Stomach (tissue), 9 donors: ENCODE results near the gene KRT8. TPM values are rescaled to one million over a fixed set of nuclear protein-coding genes. Genes with fewer than 3 reads are reported as not detected.

Source experiments
- DNase-seq, 2 donors: peaks; one replicate each; pipeline versions ENCODE4 v3.0.0 to v3.0.0-alpha.2; 2013 to 2019
- H3K27ac ChIP-seq, 5 donors: fragments of 200-600 bp in 4 of 5; sonication (generic) in 4 of 5; one replicate each; pipeline ENCODE4 v1.5.1; 2013 to 2019; ENCODE audit warnings: mild to moderate bottlenecking in 1 of 5, moderate library complexity in 1 of 5
- H3K27me3 ChIP-seq, 3 donors: fragments of 200-600 bp; sonication (generic); one replicate each; pipeline ENCODE4 v1.5.1; 2017 to 2019; ENCODE audit warnings: mixed run types in 1 of 3
- H3K36me3 ChIP-seq, 4 donors: fragments of 200-600 bp; sonication (generic); 1 replicate in 3 of 4; 2 replicates in 1 of 4; pipeline ENCODE4 v1.5.1; 2016 to 2019
- H3K4me1 ChIP-seq, 4 donors: fragments of 200-600 bp; sonication (generic); one replicate each; pipeline ENCODE4 v1.5.1; 2016 to 2019
- H3K4me3 ChIP-seq, 4 donors: fragments of 200-600 bp; sonication (generic) in 3 of 4; one replicate each; pipeline ENCODE4 v1.5.1; 2016 to 2019; ENCODE audit warnings: mild to moderate bottlenecking in 1 of 4
- H3K9me3 ChIP-seq, 4 donors: fragments of 200-600 bp; sonication (generic); one replicate each; pipeline ENCODE4 v1.5.1; 2016 to 2019
- CTCF ChIP-seq, 7 experiments: fragments of 450-650 bp in 4 of 7; fragments of 200-600 bp in 3 of 7; sonication (generic) in 3 of 7; IDR thresholded peaks; one replicate each; pipeline ENCODE4 v1.5.1; 2016 to 2019; ENCODE audit warnings: antibody characterized with exemption in 7 of 7, control low read depth in 2 of 7, mild to moderate bottlenecking in 1 of 7
- EP300 ChIP-seq: sonication (generic); formaldehyde crosslinking; IDR thresholded peaks from one replicate; pipeline ENCODE4 v1.6.1; 2017; ENCODE audit warnings: antibody characterized with exemption
- POLR2A ChIP-seq, 4 donors: fragments of 450-650 bp; IDR thresholded peaks; one replicate each; pipeline ENCODE4 v1.6.1; 2016; ENCODE audit warnings: antibody characterized with exemption in 4 of 4, control low read depth in 2 of 4, mild to moderate bottlenecking in 1 of 4, moderate library complexity in 1 of 4
- POLR2AphosphoS5 ChIP-seq, 3 donors: sonication (generic); formaldehyde crosslinking; IDR thresholded peaks; one replicate each; pipeline ENCODE4 v1.6.1; 2016; ENCODE audit warnings: antibody characterized with exemption in 3 of 3
- WGBS, 5 donors: extraction: QIAGEN DNeasy Blood & Tissue Kit in 3 of 5; methylation state at CpG; one replicate each; pipeline versions ENCODE4 v1.1.5 to v1.1.7; 2013 to 2018; 5-methylcytosine and 5-hydroxymethylcytosine counted together
- intact Hi-C: fragments of 100-400 bp; cut with DNase I; formaldehyde crosslinking; loops from one replicate; pipeline ENCODE4 v1.15.1; 2023; ENCODE audit warnings: low total_unique reads
- polyA plus RNA-seq, 3 donors: library from polyadenylated mRNA; stranded (reverse); fragments of 200-250 nt; gene quantifications; one replicate each; pipeline ENCODE4 v1.2.3, GENCODE V29; 2013
- total RNA-seq, 5 donors: library from RNA; depleted of rRNA; stranded (reverse); fragments of >200 nt; gene quantifications; one replicate each; pipeline versions ENCODE4 v1.1.0 to v1.2.3, GENCODE V29; 2014 to 2016
- donor health status: healthy with polysubstance abuse.
- donor health status: Bipolar disorder and iron deficiency.
- donor health status: healthy.

The KRT8 gene
- total and polyA plus RNA-seq, 8 donors: 71.2 to 1,740 (median 607) TPM

- Histone ChIP-seq H3K4me1 (no peaks in the 10 kb centered on the region), H3K4me3 (no peak overlapping the region), H3K27me3 (peaks cover 0 to 32% (median 0%) of the 10 kb centered on the region in 3 donors), H3K9me3 (no peaks in the 10 kb centered on the region), H3K27ac (no peak overlapping the region), H3K36me3 (no peaks in the 10 kb centered on the region)
- intact Hi-C loops: no loop called here
- 77 to 93% (median 81%) methylated on average over 5 of the region's 5 CpGs for WGBS, 5 donors
- DNase-seq: no peak
- TF ChIP-seq EP300: no peak
- TF ChIP-seq CTCF (IDR thresholded peaks at IDR 0.05): no peak
- TF ChIP-seq POLR2AphosphoS5 (IDR thresholded peaks at IDR 0.05): no peak
Measured at GRCh38 chr12:52850681-52851080, 54.2 kb downstream of the KRT8 start.

GRCh38 chr12:52849511-52849910, 55.4 kb downstream of the KRT8 start:
- H3K4me3 ChIP-seq: no peak overlapping the region
- peaks cover 0 to 32% (median 0%) of the 10 kb centered on the region in 3 donors for H3K27me3 ChIP-seq
- no peak for DNase-seq
- no peak for TF ChIP-seq POLR2AphosphoS5 (IDR thresholded peaks at IDR 0.05)
- no peak for TF ChIP-seq CTCF (IDR thresholded peaks at IDR 0.05)
- TF ChIP-seq EP300: no peak
- no peak for TF ChIP-seq POLR2A (IDR thresholded peaks at IDR 0.05)
- intact Hi-C loops: no loop called here
- H3K27ac ChIP-seq: no peak overlapping the region
- H3K36me3 ChIP-seq: no peaks in the 10 kb centered on the region
- no peaks in the 10 kb centered on the region for H3K4me1 ChIP-seq
- no peaks in the 10 kb centered on the region for H3K9me3 ChIP-seq
- 81 to 93% (median 91%) methylated on average over 5 to 6 of the region's 6 CpGs for WGBS, 5 donors

- no peak for DNase-seq
- WGBS, 5 donors: 82 to 88% (median 84%) methylated on average over 12 to 16 of the region's 16 CpGs
- intact Hi-C loops: no loop called here
- Histone ChIP-seq H3K4me1 (no peaks in the 10 kb centered on the region), H3K27me3 (peaks cover 0 to 32% (median 0%) of the 10 kb centered on the region in 3 donors), H3K36me3 (no peaks in the 10 kb centered on the region), H3K9me3 (no peaks in the 10 kb centered on the region), H3K27ac (no peak within 1 kb of the TSS), H3K4me3 (no peak within 1 kb of the TSS)
- TF ChIP-seq CTCF (IDR thresholded peaks at IDR 0.05) (no peak), EP300 (no peak), POLR2AphosphoS5 (IDR thresholded peaks at IDR 0.05) (no peak), POLR2A (IDR thresholded peaks at IDR 0.05) (no peak)
Measured at GRCh38 chr12:52848661-52849255, 56.1 kb downstream of the KRT8 start, which contains the start of gene KRT78. KRT78 (minus strand) TSS chr12:52848994; CDS start chr12:52848930, 64 bp downstream.

GRCh38 chr12:52847335-52848102, 57.4 kb downstream of the KRT8 start:
- WGBS, 5 donors: 62 to 72% (median 65%) methylated on average over 12 of the region's 12 CpGs
- Histone ChIP-seq H3K27me3 (peaks cover 0 to 32% (median 0%) of the 10 kb centered on the region in 3 donors), H3K27ac (no peak overlapping the region), H3K9me3 (no peaks in the 10 kb centered on the region), H3K36me3 (no peaks in the 10 kb centered on the region), H3K4me3 (no peak overlapping the region), H3K4me1 (no peaks in the 10 kb centered on the region)
- intact Hi-C loops: no loop called here
- peak; percentile 31 to 55 for DNase-seq
- no peak for TF ChIP-seq CTCF (IDR thresholded peaks at IDR 0.05)
- no peak for TF ChIP-seq EP300
- no peak for TF ChIP-seq POLR2A (IDR thresholded peaks at IDR 0.05)
- TF ChIP-seq POLR2AphosphoS5 (IDR thresholded peaks at IDR 0.05): no peak

Other genes with a start within 250 kb of the KRT8 start
- 10 to 100 TPM in 1 of 5 donors, 1 to 10 TPM in 1, under 1 TPM in 1, not detected in 2; 0.37 to 27.8 (median 7.6) TPM for gene KRT1, start 224.7 kb downstream of the KRT8 start, total RNA-seq
- not detected for gene KRT1, start 224.7 kb downstream of the KRT8 start, polyA plus RNA-seq
- not detected for gene KRT77, start 201.6 kb downstream of the KRT8 start, total RNA-seq
- under 1 TPM in 1 of 3 donors, not detected in 2; 0.03 TPM for gene KRT77, start 201.6 kb downstream of the KRT8 start, polyA plus RNA-seq
- not detected for gene KRT76, start 127.7 kb downstream of the KRT8 start, total RNA-seq
- not detected for gene KRT76, start 127.7 kb downstream of the KRT8 start, polyA plus RNA-seq
- gene KRT3, start 109.0 kb downstream of the KRT8 start, total RNA-seq: not detected
- gene KRT3, start 109.0 kb downstream of the KRT8 start, polyA plus RNA-seq: under 1 TPM in 1 of 3 donors, not detected in 2; 0.53 TPM
- gene KRT4, start 91.0 kb downstream of the KRT8 start, total RNA-seq: 1 to 10 TPM in 2 of 5 donors, not detected in 3; 5.1 to 8.0 TPM
- gene KRT4, start 91.0 kb downstream of the KRT8 start, polyA plus RNA-seq: 1,000 to 10,000 TPM in 1 of 3 donors, 10 to 100 TPM in 1, not detected in 1; 14.4 to 2,693 TPM
- not detected for gene KRT79, start 70.8 kb downstream of the KRT8 start, total RNA-seq
- under 1 TPM in 1 of 3 donors, not detected in 2; 0.15 TPM for gene KRT79, start 70.8 kb downstream of the KRT8 start, polyA plus RNA-seq
- under 1 TPM in 1 of 5 donors, not detected in 4; 0.73 TPM for gene KRT78, start 56.1 kb downstream of the KRT8 start, total RNA-seq
- 10 to 100 TPM in 1 of 3 donors, under 1 TPM in 1, not detected in 1; 0.76 to 98.0 TPM for gene KRT78, start 56.1 kb downstream of the KRT8 start, polyA plus RNA-seq
- gene KRT18, start 44.0 kb upstream of the KRT8 start, total RNA-seq: 100 to 1,000 TPM in 4 of 5 donors, 10 to 100 TPM in 1; 68.3 to 648 (median 309) TPM
- 100 to 1,000 TPM; 369 to 525 (median 391) TPM for gene KRT18, start 44.0 kb upstream of the KRT8 start, polyA plus RNA-seq
- gene EIF4B, start 101.4 kb upstream of the KRT8 start, total RNA-seq: 100 to 1,000 TPM; 319 to 833 (median 400) TPM
- gene EIF4B, start 101.4 kb upstream of the KRT8 start, polyA plus RNA-seq: 100 to 1,000 TPM; 101 to 262 (median 179) TPM
- gene TNS2, start 145.0 kb upstream of the KRT8 start, total RNA-seq: 100 to 1,000 TPM in 2 of 5 donors, 10 to 100 TPM in 3; 38.5 to 164 (median 44.2) TPM
- 100 to 1,000 TPM in 1 of 3 donors, 10 to 100 TPM in 2; 71.0 to 104 (median 76.5) TPM for gene TNS2, start 145.0 kb upstream of the KRT8 start, polyA plus RNA-seq
- 10 to 100 TPM; 17.8 to 99.8 (median 50.9) TPM for gene SPRYD3, start 174.3 kb upstream of the KRT8 start, total RNA-seq
- 10 to 100 TPM; 26.3 to 30.5 (median 29.8) TPM for gene SPRYD3, start 174.3 kb upstream of the KRT8 start, polyA plus RNA-seq
- 100 to 1,000 TPM in 2 of 5 donors, 10 to 100 TPM in 3; 22.6 to 388 (median 95.1) TPM for gene IGFBP6, start 192.6 kb upstream of the KRT8 start, total RNA-seq
- 100 to 1,000 TPM in 1 of 3 donors, 10 to 100 TPM in 2; 30.6 to 124 (median 54.7) TPM for gene IGFBP6, start 192.6 kb upstream of the KRT8 start, polyA plus RNA-seq
- under 1 TPM in 1 of 5 donors, not detected in 4; 0.92 TPM for gene SOAT2, start 198.4 kb upstream of the KRT8 start, total RNA-seq
- gene SOAT2, start 198.4 kb upstream of the KRT8 start, polyA plus RNA-seq: under 1 TPM in 1 of 3 donors, not detected in 2; 0.28 TPM